Measurements from ENCODE around the gene VIM.
A peak's percentile ranks its signal among the peaks of the same experiment; 100 is the strongest.

Gene VIM

DNA sequence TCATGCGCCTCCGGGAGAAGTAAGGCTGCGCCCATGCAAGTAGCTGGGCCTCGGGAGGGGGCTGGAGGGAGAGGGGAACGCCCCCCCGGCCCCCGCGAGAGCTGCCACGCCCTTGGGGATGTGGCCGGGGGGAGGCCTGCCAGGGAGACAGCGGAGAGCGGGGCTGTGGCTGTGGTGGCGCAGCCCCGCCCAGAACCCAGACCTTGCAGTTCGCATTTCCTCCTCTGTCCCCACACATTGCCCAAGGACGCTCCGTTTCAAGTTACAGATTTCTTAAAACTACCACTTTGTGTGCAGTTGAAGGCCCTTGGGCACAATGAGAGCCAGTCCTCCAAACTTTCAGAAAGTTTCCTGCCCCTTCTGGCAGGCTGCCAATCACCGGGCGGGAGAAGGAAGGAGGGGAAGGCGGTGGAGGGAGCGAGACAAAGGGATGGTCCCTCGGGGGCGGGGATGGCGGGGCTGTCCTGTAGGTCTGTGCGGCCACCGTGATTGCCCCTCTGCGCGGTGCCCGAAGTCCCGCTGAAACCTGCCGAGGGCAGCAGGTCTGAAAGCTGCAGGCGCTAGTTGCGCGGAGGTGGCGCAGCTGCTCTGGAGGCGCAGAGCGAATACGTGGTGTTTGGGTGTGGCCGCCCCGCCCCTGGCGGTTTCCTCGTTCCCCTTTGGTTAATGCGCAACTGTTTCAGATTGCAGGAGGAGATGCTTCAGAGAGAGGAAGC, 2.1 kb downstream of the VIM start:
- TF ChIP-seq POLR2AphosphoS5 (IDR thresholded peaks at IDR 0.05; ENCODE audit: low read depth, low read length), result peak; percentile 14; the same call in 1 of the 2 replicates
- peak; percentile 76 for TF ChIP-seq FOXP2 (optimal IDR thresholded peaks at IDR 0.05; ENCODE audit: borderline replicate concordance, extremely low read depth, extremely low read length, insufficient read depth)
- no peak for TF ChIP-seq SIN3A (IDR thresholded peaks at IDR 0.05; ENCODE audit: borderline replicate concordance, insufficient read depth, low read length)
- TF ChIP-seq REST (IDR thresholded peaks at IDR 0.05; ENCODE audit: insufficient read depth in 1 of 2, low read depth in 2 of 2, low read length in 2 of 2), result no peak
- TF ChIP-seq TAF1 (IDR thresholded peaks at IDR 0.05; ENCODE audit: borderline replicate concordance, insufficient read depth, low read length), result no peak

- TF ChIP-seq SIN3A (IDR thresholded peaks at IDR 0.05; ENCODE audit: borderline replicate concordance, insufficient read depth, low read length) (no peak), FOXP2 (optimal IDR thresholded peaks at IDR 0.05; ENCODE audit: borderline replicate concordance, extremely low read depth, extremely low read length, insufficient read depth) (no peak), POLR2AphosphoS5 (IDR thresholded peaks at IDR 0.05; ENCODE audit: low read depth, low read length) (no peak), REST (IDR thresholded peaks at IDR 0.05; ENCODE audit: insufficient read depth in 1 of 2, low read depth in 2 of 2, low read length in 2 of 2) (no peak), TAF1 (IDR thresholded peaks at IDR 0.05; ENCODE audit: borderline replicate concordance, insufficient read depth, low read length) (no peak)
These were observed 3.7 kb downstream of the VIM start for GRCh38 chr10:17231788-17232187.

GRCh38 chr10:17232276-17232960, 4.4 kb downstream of the VIM start:
- no peak for TF ChIP-seq REST (IDR thresholded peaks at IDR 0.05; ENCODE audit: insufficient read depth in 1 of 2, low read depth in 2 of 2, low read length in 2 of 2)
- TF ChIP-seq POLR2AphosphoS5 (IDR thresholded peaks at IDR 0.05; ENCODE audit: low read depth, low read length), result no peak

GRCh38 chr10:17233286-17233991, 5.4 kb downstream of the VIM start:
- TF ChIP-seq FOXP2 (optimal IDR thresholded peaks at IDR 0.05; ENCODE audit: borderline replicate concordance, extremely low read depth, extremely low read length, insufficient read depth) (no peak), REST (IDR thresholded peaks at IDR 0.05; ENCODE audit: insufficient read depth in 1 of 2, low read depth in 2 of 2, low read length in 2 of 2) (no peak), TAF1 (IDR thresholded peaks at IDR 0.05; ENCODE audit: borderline replicate concordance, insufficient read depth, low read length) (no peak), POLR2AphosphoS5 (IDR thresholded peaks at IDR 0.05; ENCODE audit: low read depth, low read length) (no peak), SIN3A (IDR thresholded peaks at IDR 0.05; ENCODE audit: borderline replicate concordance, insufficient read depth, low read length) (no peak)

Data from PFSK-1 (cell line).